GM21528 (cell line): ENCODE data around the gene GPC2.

Source experiments
- ATAC-seq: cut with Tn5 transposase; IDR thresholded peaks from one replicate; pipeline ENCODE4 v1.9.1; 2021; ENCODE audit warnings: mild to moderate bottlenecking, moderate library complexity; ENCODE audit not compliant: unreplicated experiment, low FRiP score

The GPC2 gene

GRCh38 chr7:100171087-100171681 is 6.0 kb downstream of the GPC2 start:
- no peak for ATAC-seq

DNA sequence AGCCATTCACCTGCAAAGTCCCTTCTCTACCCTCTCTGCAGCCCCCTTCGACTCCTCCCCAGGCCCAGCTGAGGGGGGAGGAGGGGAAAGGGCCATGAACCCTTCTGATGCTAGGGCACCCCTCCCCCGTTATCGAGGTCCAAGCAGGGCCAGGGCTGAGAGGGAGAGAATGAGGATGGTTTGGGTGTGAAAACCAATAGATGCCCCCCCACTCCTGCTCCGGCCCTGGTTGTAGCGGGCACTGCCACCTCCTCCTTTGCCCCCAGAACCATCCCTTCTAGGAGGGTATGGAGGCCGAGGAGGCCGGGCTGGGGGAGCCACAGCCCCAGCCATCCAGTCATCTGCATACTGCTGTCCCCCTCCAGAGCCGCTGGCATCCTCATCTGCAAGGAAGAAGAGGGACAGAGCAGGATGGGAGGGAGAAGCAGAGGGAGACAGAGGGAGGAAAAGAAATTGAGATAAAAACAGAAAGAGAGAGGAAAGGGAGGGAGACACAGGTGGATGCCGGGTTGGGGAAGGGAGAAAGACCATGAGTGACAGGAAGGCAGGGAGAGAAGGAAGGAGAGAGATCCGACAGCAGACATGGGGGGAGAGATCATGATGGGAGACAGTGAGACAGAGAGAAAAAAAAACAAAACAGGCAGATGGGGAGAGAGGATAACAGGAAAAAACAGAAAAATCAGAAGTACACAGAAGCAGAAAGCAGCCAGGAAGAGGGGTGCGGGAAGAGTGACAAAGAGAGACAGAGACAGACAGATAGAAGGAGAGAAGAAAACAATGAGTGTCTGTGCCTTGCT is 6.9 kb downstream of the GPC2 start:
- no peak for ATAC-seq

DNA sequence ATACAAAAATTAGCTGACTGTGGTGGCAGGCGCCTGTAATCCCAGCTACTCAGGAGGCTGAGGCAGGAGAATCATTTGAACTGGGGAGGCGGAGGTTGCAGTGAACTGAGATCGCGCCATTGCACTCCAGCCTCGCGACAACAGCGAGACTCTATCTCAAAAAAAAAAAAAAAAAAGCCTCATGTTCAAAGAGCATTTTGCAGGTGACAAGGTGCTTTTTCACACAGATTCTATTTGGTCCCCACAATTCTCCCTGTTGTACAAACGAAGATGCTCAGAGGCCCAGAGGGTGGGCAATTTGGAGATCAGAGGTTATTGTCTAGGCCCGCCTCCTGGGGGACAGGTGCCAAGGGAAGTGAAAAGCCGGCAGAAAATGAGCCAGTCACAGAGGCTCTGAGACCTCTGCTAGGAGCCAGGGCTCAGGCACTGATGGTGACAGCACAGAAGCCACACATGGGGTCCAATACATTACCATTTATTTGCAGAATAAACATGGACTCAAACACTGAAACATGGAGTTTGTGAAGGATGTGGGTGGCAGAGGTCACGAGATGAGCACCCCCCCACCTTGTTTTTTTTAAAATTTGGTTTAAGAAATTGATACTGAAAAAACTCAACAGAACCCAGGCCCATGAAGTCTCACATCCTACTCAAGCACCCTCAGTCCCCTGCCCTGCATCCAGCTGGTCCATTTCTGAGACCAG is 7.9 kb downstream of the GPC2 start:
- ATAC-seq, result no peak

DNA sequence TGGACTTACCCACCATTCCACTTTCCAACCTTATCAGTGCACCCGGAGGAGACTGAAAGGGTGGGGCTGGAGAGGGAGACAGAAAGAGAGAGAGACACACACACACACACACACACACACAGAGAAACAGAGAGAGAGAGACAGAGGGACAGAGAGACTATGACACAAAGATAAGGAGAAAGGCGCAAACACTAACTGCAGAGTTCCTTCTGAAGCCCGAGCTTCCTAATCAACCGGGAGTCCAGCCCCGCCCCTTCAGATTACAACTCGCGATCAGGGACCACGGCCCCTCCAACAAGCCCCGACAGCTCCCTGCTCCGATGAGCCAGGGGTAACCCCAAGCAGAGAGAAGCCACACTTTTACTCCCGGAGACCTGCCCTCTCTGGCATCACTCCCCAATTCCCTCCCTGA is 9.3 kb downstream of the GPC2 start:
- no peak for ATAC-seq

DNA sequence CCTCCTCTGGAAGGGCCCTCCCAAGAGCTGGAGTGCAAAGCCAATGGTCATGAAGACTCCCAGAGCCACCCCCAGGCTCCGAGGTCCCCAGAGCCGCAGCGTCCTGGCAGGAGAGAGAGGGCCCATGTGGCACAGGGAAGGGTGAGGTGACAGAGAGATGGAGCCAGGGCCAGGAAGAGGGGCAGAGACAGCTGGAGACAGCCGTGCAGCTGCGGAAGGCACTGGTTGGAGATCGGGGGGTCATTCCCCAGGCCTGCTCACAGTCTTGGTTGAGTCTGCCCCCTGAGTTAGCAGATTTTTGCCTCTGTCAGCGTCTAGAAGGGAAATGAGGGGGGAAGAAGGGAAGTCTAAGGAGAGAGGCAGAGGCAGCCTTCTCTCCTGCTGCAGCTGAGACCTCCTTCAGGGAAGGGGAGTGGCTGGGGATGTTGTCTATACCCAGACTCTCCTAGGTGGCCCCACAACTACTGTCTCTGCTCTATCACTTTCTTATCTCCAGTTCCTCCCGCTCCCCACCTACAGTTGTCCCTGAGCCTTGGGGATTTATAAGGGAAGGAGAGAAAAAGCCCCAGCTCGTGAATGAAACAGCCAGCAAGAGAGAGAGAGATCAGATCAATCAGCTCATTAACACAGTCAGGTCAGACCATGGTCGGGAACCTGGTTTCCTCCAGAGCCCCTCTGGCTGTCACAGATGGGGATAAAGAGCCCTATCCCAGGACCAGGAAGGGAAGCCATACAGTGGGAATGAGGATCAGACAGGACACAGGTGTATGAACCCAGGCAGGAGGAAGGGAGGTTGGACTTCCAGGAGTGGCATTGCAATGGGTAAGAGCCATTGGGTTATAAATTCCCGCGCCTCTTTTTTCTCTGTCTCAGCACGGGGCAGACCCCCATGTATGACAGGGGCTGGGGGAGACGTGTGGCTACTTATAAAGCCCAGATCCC is 9.9 kb downstream of the GPC2 start:
- no peak for ATAC-seq

GRCh38 chr7:100166317-100166940 is 10.8 kb downstream of the GPC2 start:
- no peak for ATAC-seq

- no peak for ATAC-seq
These were observed 13.3 kb downstream of the GPC2 start for GRCh38 chr7:100163871-100164270.

- no peak for ATAC-seq
These were observed 14.1 kb downstream of the GPC2 start for GRCh38 chr7:100163006-100163531.

GRCh38 chr7:100160067-100160466 is 17.1 kb downstream of the GPC2 start:
- ATAC-seq, result no peak

- no peak for ATAC-seq
These were observed 18.0 kb downstream of the GPC2 start for GRCh38 chr7:100159099-100159623.

- no peak for ATAC-seq
These were observed 18.7 kb downstream of the GPC2 start, which contains the start of gene TRAPPC14 for GRCh38 chr7:100158229-100159098. Gene TRAPPC14, minus strand, starts transcription at chr7:100158723. Its CDS starts 224 bp downstream, at chr7:100158499.

DNA sequence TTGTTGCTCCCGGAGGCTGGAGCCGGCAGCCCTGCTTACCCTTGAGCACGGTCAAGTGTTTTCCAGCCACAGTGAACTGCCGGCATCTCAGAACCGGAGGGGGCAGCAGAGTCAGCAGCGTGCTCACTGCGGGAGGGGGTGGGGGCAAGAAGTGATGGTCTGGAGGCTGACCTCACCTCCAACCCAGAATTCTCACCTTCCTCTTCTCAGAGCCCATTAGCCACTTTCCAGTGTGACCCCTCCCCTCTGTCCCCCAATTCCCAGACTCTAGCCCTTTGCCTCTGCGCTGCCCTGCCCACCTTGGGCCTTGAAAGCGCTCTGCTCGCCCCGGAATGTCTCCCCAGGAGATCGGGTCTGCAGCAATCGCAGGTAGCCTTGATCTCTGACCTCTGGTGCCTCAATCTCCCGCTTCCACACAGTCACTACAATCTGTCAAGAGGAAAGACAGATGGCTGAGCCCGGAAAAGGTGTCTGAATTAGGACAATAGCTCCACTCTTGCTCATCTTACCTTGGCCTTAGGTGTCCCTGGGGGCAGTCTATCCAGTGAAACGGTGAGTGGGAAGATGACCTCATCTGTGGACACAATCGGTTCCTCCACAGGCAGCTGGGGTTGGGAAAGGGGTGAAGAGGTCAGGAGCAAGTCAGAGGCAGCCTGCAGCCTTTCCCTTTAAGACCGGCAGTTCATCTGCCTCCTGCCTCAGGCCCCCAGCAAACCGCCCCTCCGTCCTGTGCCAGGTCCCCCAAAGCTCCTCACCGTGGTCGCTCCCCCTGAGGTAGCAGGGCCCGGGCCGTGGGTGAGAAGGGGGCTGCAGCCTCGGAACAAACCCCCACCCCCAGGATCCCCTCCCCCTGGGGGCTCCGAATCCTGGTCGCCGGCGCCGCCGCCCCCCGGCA is 19.6 kb downstream of the GPC2 start:
- ATAC-seq, result no peak

GRCh38 chr7:100157069-100157333 is 20.2 kb downstream of the GPC2 start:
- ATAC-seq, result no peak

GRCh38 chr7:100156331-100157068 is 20.7 kb downstream of the GPC2 start:
- no peak for ATAC-seq

- no peak for ATAC-seq
These were observed 21.4 kb downstream of the GPC2 start for GRCh38 chr7:100155553-100156317.
